GM19193 (cell line): Measurements from ENCODE around the gene PRDM16.

Experiments
- POLR2A ChIP-seq: IDR thresholded peaks from 4 replicates; pipeline ENCODE4 v1.6.1; 2011; ENCODE audit not compliant: insufficient read depth, insufficient read length; ENCODE audit errors: extremely low read depth

The PRDM16 gene

GRCh38 chr1:3226701-3227350 lies 157.8 kb downstream of the PRDM16 start:
- no peak for TF ChIP-seq POLR2A

GRCh38 chr1:3227351-3227704 lies 158.3 kb downstream of the PRDM16 start:
- TF ChIP-seq POLR2A, result no peak

GRCh38 chr1:3227893-3228292 lies 158.9 kb downstream of the PRDM16 start:
- no peak for TF ChIP-seq POLR2A

GRCh38 chr1:3229081-3229725 lies 160.2 kb downstream of the PRDM16 start:
- no peak for TF ChIP-seq POLR2A

GRCh38 chr1:3230553-3230952 lies 161.6 kb downstream of the PRDM16 start:
- TF ChIP-seq POLR2A, result no peak

- TF ChIP-seq POLR2A, result no peak
Observed at GRCh38 chr1:3231245-3231644, 162.2 kb downstream of the PRDM16 start.

GRCh38 chr1:3231826-3232225 lies 162.8 kb downstream of the PRDM16 start:
- TF ChIP-seq POLR2A, result no peak

GRCh38 chr1:3233031-3233430 lies 164.0 kb downstream of the PRDM16 start:
- no peak for TF ChIP-seq POLR2A

- TF ChIP-seq POLR2A, result no peak
Observed at GRCh38 chr1:3233551-3233950, 164.5 kb downstream of the PRDM16 start.

- no peak for TF ChIP-seq POLR2A
Observed at GRCh38 chr1:3234281-3234680, 165.3 kb downstream of the PRDM16 start.

GRCh38 chr1:3234956-3235355 lies 166.0 kb downstream of the PRDM16 start:
- no peak for TF ChIP-seq POLR2A

- no peak for TF ChIP-seq POLR2A
Observed at GRCh38 chr1:3235496-3235895, 166.5 kb downstream of the PRDM16 start.

- no peak for TF ChIP-seq POLR2A
Observed at GRCh38 chr1:3236361-3236760, 167.4 kb downstream of the PRDM16 start.

- TF ChIP-seq POLR2A, result no peak
Observed at GRCh38 chr1:3236955-3237354, 168.0 kb downstream of the PRDM16 start.

- TF ChIP-seq POLR2A, result no peak
Observed at GRCh38 chr1:3237570-3237969, 168.6 kb downstream of the PRDM16 start.

- TF ChIP-seq POLR2A, result no peak
Observed at GRCh38 chr1:3237994-3238702, 169.1 kb downstream of the PRDM16 start.

- TF ChIP-seq POLR2A, result no peak
Observed at GRCh38 chr1:3238703-3239278, 169.8 kb downstream of the PRDM16 start.
